Coronary artery (tissue), 2 donors: ENCODE measurements around the gene FBXW12.
A peak's percentile ranks its signal among the peaks of the same experiment; 100 is the strongest.

Experiments
- DNase-seq: peaks from one replicate; pipeline ENCODE4 v3.0.0-alpha.2; 2017; ENCODE audit warnings: low spot score
- H3K27ac ChIP-seq, 2 donors: fragments of 200-600 bp; sonication (generic); one replicate each; pipeline ENCODE4 v1.5.1; 2016 to 2019
- H3K4me3 ChIP-seq: fragments of 200-600 bp; sonication (generic); 2 replicates; pipeline ENCODE4 v1.5.1; 2016; ENCODE audit warnings: mild to moderate bottlenecking, moderate library complexity
- TF ChIP-seq, protein P1 (sequence below): fragments of 200-600 bp; sonication (generic); IDR thresholded peaks from one replicate; pipeline ENCODE4 v1.5.1; 2019; ENCODE audit warnings: antibody characterized with exemption

FBXW12 gene

DNA sequence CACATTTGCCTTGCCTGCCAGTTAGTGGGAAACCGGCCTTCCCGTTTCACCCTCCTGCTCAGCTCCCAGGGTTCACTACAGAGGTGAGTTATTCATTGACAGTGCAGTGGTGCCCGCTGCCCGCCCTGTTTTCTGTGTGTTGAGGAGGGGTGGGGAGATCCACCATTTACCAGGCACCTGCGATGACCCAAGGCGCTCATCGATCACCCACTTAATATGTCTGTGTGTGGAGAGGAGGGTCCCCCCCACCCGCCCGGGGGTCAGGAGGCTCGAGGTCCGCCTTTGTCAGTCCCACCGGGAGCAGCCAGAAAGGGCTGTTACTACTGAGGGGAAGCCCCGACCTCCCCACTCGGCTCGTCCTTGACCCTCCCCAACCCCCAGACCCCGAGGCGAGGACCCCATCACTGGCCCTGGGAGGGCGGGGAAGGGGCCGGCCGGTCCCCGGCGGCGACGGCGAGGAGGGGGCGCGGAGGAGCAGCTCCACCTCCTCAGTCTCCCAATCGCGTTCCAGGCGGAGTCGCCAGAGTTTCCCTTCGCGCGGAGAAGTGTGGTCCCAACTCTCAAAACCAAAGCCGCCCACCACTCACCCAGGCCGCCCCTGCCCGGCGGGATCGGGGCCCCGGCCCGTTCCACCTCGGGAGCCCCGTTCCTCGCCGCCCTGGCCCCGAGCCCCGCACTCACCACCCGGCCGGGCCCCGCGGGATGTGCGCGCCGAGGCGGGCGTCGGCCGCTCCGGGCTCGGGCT is 56.7 kb downstream of the FBXW12 start:
- H3K4me3 ChIP-seq: peak overlapping the region; percentile 97
- DNase-seq: no peak
- TF ChIP-seq, protein P1, sequence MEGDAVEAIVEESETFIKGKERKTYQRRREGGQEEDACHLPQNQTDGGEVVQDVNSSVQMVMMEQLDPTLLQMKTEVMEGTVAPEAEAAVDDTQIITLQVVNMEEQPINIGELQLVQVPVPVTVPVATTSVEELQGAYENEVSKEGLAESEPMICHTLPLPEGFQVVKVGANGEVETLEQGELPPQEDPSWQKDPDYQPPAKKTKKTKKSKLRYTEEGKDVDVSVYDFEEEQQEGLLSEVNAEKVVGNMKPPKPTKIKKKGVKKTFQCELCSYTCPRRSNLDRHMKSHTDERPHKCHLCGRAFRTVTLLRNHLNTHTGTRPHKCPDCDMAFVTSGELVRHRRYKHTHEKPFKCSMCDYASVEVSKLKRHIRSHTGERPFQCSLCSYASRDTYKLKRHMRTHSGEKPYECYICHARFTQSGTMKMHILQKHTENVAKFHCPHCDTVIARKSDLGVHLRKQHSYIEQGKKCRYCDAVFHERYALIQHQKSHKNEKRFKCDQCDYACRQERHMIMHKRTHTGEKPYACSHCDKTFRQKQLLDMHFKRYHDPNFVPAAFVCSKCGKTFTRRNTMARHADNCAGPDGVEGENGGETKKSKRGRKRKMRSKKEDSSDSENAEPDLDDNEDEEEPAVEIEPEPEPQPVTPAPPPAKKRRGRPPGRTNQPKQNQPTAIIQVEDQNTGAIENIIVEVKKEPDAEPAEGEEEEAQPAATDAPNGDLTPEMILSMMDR: no peak
- H3K27ac ChIP-seq: peak overlapping the region; percentile 97 to 99

DNA sequence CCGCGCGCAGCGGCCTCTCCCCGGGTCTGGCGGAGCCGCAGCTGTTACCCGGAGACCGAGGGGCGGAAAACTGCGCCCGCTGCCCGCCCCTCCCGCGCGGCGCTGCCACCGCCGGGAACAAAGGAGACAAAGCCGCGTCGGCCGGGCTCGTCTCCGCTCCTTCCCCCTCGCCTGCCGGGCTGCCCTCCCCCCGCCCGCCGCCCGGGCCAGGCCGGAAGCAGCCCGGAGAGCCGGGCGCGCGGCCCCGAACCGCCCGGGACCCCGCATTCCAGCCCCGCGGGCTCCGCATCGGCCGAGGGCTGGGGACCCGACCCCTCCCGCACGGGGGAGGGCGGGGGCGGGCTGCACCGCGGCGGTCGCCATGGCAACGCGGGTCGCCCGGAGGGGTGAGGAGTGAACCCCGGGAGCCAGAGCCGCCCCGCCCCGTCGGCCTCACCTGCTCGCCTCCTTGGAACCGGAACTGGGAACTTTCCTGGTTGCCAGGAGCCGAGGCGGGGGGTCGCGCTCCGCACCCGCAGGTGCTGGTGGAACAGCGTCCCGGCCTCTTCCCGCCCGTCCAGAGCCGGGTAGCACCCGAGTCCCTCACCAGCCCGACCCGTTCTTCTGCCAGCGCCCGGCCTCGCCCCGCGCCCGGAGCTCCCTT is 57.4 kb downstream of the FBXW12 start:
- TF ChIP-seq, protein P1: no peak
- no peak for DNase-seq
- H3K27ac ChIP-seq: peak overlapping the region; percentile 97 to 99
- H3K4me3 ChIP-seq: peak overlapping the region; percentile 97

DNA sequence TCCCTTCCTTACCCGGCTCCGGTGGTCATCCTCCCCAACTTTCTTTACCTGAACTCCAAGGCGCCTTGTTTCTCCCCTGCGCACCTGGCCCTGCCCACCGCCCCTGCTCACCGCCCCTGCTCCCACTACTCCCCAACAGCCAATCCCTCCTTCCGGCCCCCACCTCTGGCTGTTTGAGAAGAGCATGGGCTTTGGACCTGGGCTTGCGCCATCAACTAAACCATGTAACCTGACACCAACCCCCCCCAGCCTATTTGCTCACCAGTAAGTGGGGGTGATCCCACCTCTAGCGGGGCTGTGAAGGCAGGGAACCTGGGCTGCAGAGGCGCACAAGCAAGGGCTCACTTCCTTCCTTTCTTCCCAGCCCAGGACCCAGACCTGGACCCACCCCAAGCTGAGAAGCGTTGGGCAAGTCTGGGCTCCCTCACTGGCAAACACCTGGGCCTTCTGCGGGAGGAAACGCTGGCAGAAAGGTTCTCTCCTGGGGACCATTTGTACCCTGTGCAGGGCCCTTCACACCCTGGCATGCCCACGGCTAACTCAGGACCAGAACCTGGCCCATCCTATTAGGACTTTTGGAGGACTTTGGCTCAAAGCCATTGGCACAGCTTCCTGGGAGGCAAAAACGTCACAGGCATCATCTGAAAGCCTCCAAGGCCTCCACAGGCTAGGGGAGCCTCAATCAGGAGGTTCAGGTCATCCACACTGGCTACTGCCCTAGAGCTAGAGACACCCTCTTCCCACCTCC is 58.1 kb downstream of the FBXW12 start, which contains the start of gene PLXNB1:
PLXNB1 (minus strand) TSS at position 127 of the 748 bp plus-strand sequence. CDS start 5,475 bp downstream, outside the sequence.
- peak within 1 kb of the TSS; percentile 97 to 99 for H3K27ac ChIP-seq
- TF ChIP-seq, protein P1: no peak
- DNase-seq: no peak
- H3K4me3 ChIP-seq: peak within 1 kb of the TSS; percentile 97

DNA sequence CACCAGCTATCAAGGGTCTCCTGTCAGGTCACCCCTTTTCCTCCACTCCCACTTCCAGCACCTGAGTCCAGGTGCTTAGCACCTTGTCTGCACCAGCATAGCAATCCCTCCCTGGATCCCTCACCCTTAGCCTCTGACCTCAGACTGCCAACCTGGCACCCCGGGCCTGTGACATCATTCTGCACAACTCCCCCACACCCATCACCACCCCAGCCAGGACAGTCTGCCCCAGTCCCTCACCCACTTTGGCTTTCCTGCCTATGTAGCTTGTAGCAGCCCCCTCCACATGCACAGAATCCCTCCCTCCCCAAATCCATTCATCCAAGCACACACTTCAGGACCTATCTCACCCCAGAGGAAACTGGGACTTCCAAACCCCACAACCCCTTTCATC is 58.7 kb downstream of the FBXW12 start:
- TF ChIP-seq, protein P1: no peak
- Histone ChIP-seq H3K4me3 (no peak overlapping the region), H3K27ac (peak overlapping the region; percentile 97 to 99)
- DNase-seq: no peak

DNA sequence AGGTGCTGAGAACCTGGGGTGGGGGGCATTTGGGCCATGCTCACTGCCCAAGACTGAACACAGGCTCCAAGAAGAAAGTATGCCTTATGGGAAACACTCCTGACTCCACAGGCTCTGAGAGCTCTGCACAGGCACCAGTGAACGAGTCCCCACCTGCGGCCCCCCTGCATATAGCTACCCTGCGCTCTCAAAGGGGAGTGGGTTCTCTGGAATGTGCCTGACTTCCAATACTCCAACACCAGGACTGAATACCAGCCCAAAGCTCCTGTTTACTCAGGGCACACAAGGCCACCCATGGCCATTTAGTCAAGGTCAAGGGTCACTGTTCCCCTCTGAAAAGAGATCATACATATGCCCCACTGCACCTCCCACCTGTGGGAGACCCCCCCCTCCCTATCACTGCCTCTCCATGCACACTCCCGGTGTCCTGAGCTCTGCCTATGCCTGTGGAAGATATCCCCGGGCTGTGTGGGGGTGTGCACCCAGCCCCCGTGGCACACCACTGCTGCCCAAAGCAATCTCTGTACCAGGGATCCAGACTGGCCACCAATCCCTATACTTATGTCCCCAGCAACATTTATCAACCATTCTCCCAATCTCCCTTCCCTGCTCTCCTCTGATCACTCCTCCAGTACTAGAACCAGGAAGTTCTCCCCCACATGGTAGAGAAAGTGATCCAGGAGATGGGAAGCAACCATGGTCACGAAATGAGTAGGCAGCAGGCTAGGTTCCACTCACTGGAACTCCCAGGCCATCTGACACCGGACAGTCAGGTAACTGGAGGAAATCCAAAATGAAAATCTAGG is 59.4 kb downstream of the FBXW12 start:
- TF ChIP-seq, protein P1: no peak
- DNase-seq: no peak
- Histone ChIP-seq H3K27ac (peak overlapping the region; percentile 97 to 99), H3K4me3 (no peak overlapping the region)
